PFSK-1 (cell line): ENCODE measurements around the gene PTPRJ.

Source experiments
- POLR2AphosphoS5 ChIP-seq: IDR thresholded peaks from 2 replicates; pipeline ENCODE4 v1.6.1; 2012; ENCODE audit warnings: low read depth, mild to moderate bottlenecking, control low read depth, low read length, moderate library complexity
- TAF1 ChIP-seq: IDR thresholded peaks from 2 replicates; pipeline ENCODE4 v1.6.1; 2012; ENCODE audit warnings: low read length, control low read depth, borderline replicate concordance; ENCODE audit not compliant: insufficient read depth

DNA sequence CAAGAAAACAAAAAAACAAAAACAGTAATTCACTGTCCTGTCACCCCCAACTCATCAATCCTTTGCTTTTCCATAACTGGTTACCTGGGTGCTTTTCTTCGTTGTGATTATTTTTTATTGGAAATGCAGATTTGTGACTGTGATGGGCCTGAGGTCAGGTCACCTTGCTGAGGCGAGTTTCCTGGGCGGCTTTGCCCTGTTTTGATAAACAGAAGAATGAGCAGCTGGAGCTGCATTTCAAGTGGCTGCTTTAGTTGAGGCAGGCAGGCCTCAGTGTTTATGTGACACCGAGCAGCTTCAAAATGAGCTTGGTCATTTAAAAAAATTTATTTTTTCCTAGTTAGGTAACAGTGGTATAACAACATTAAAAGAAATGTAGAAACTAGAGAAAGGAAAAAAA lies 22.2 kb downstream of the PTPRJ start:
- no peak for TF ChIP-seq POLR2AphosphoS5
- no peak for TF ChIP-seq TAF1
